ENCODE measurements around the gene NKX3-2.

DNA sequence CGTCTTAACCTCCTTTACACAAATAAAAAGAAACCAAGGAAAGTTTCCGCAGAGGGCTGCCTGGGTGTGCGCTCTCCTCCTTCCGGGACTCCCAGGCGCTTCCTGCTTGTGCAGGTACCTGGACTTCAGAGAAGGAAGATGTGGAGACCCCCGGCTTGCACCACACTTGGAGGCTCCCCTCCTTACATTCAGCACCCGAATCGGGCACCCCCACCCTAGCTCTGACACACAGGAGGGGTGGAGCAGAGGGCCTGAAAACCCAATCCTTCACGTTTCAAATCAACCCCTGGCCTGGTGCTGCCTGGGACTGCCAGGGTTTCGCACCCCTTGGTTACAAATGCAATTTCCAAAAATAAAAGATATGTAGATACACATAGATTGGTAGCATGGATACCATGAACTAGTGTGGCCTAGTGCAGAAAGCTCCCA is 3.1 kb downstream of the NKX3-2 start:
- no peak for TF ChIP-seq EZH2 (IDR thresholded peaks at IDR 0.05; ENCODE audit: borderline replicate concordance, low read depth, low read length, poor library complexity, severe bottlenecking)
- TF ChIP-seq, protein P1, sequence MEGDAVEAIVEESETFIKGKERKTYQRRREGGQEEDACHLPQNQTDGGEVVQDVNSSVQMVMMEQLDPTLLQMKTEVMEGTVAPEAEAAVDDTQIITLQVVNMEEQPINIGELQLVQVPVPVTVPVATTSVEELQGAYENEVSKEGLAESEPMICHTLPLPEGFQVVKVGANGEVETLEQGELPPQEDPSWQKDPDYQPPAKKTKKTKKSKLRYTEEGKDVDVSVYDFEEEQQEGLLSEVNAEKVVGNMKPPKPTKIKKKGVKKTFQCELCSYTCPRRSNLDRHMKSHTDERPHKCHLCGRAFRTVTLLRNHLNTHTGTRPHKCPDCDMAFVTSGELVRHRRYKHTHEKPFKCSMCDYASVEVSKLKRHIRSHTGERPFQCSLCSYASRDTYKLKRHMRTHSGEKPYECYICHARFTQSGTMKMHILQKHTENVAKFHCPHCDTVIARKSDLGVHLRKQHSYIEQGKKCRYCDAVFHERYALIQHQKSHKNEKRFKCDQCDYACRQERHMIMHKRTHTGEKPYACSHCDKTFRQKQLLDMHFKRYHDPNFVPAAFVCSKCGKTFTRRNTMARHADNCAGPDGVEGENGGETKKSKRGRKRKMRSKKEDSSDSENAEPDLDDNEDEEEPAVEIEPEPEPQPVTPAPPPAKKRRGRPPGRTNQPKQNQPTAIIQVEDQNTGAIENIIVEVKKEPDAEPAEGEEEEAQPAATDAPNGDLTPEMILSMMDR (conservative IDR thresholded peaks at IDR 0.05; ENCODE audit: low read depth, low read length), result no peak

Data from A673 (cell line).